ENCODE results near the gene CLTCL1. TPM values are rescaled to one million over a fixed set of nuclear protein-coding genes. Genes with fewer than 3 reads are reported as not detected.
A peak's percentile ranks its signal among the peaks of the same experiment; 100 is the strongest.
"Not testable (repeated sequence)": the region's sequence is repeated elsewhere in the genome, so short reads cannot be mapped to it uniquely, and the experiment has no call there.

Gene CLTCL1
- total and polyA plus RNA-seq, 4 donors = 12.3 to 20.9 (median 15.7) TPM

- DNase-seq (ENCODE audit: low read depth in 4 of 6, low spot score in 6 of 6) = no peak
- Histone ChIP-seq H3K27ac (ENCODE audit: low read depth, low read length) (no peak overlapping the region), H3K9me3 (ENCODE audit: control insufficient read depth, insufficient read depth, low read length) (no peaks in the 10 kb centered on the region), H3K27me3 (ENCODE audit: control insufficient read depth, insufficient read depth, low read length) (no peaks in the 10 kb centered on the region), H3K4me3 (ENCODE audit: low read depth, low read length) (no peak overlapping the region), H3K4me1 (ENCODE audit: control insufficient read depth, insufficient read depth, low read length) (peaks cover 14% of the 10 kb centered on the region), H3K36me3 (ENCODE audit: control insufficient read depth, insufficient read depth, low read length) (no peaks in the 10 kb centered on the region)
- WGBS (ENCODE audit: insufficient coverage) = 68% methylated on average over 15 of the region's 23 CpGs
Observed at GRCh38 chr22:19292458-19293230, 1.1 kb upstream of the CLTCL1 start.

- Histone ChIP-seq H3K27ac (ENCODE audit: low read depth, low read length) (no peak overlapping the region), H3K27me3 (ENCODE audit: control insufficient read depth, insufficient read depth, low read length) (no peaks in the 10 kb centered on the region), H3K4me3 (ENCODE audit: low read depth, low read length) (peak overlapping the region; percentile 57), H3K9me3 (ENCODE audit: control insufficient read depth, insufficient read depth, low read length) (no peaks in the 10 kb centered on the region), H3K4me1 (ENCODE audit: control insufficient read depth, insufficient read depth, low read length) (peaks cover 14% of the 10 kb centered on the region), H3K36me3 (ENCODE audit: control insufficient read depth, insufficient read depth, low read length) (no peaks in the 10 kb centered on the region)
- DNase-seq (ENCODE audit: low read depth in 4 of 6, low spot score in 6 of 6) = no peak
- under 1% methylated on average over 41 of the region's 41 CpGs for WGBS (ENCODE audit: insufficient coverage)
Observed at GRCh38 chr22:19291218-19291579, 320 bp downstream of the CLTCL1 start.

GRCh38 chr22:19290400-19291217 is 910 bp downstream of the CLTCL1 start:
- Histone ChIP-seq H3K4me3 (ENCODE audit: low read depth, low read length) (peak overlapping the region; percentile 57), H3K27me3 (ENCODE audit: control insufficient read depth, insufficient read depth, low read length) (no peaks in the 10 kb centered on the region), H3K36me3 (ENCODE audit: control insufficient read depth, insufficient read depth, low read length) (no peaks in the 10 kb centered on the region), H3K27ac (ENCODE audit: low read depth, low read length) (no peak overlapping the region), H3K4me1 (ENCODE audit: control insufficient read depth, insufficient read depth, low read length) (peaks cover 14% of the 10 kb centered on the region), H3K9me3 (ENCODE audit: control insufficient read depth, insufficient read depth, low read length) (no peaks in the 10 kb centered on the region)
- peak in 1 of 6 donors; percentile 34 for DNase-seq (ENCODE audit: low read depth in 4 of 6, low spot score in 6 of 6)
- WGBS (ENCODE audit: insufficient coverage) = 14% methylated on average over 26 of the region's 27 CpGs

DNA sequence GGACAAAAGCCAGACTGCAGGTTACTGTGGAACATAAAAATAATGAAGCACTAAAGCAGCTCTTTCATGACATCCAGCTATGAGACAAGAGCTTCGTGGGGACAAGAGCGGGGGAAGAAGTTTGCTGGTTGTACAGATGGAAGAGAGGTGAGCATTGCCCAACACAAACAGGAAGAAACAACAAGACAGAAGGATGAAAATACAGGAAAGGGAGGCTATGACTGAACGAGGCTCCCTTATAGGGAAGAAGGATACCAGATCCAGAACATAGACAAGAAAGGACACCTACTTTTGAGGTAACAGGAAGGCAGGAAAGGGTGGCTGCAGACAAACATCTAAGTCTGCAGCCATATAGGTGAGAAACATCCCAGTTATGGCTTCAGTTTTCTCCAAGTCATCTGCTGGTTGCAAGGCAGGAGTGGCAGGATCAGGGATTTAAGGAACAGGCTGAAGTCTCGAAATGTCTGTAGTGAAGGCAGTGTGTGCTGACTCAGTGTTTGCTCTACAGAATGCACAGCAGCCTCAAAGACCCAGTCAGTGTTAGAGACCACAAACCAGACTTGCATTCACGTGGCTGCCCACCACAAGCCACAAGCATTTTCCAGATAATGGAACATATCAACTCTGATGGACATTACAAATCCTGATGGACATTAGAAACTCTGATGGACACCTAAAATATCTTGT is 1.9 kb downstream of the CLTCL1 start:
- Histone ChIP-seq H3K4me1 (ENCODE audit: control insufficient read depth, insufficient read depth, low read length) (peaks cover 14% of the 10 kb centered on the region), H3K9me3 (ENCODE audit: control insufficient read depth, insufficient read depth, low read length) (no peaks in the 10 kb centered on the region), H3K4me3 (ENCODE audit: low read depth, low read length) (no peak overlapping the region), H3K27ac (ENCODE audit: low read depth, low read length) (no peak overlapping the region), H3K36me3 (ENCODE audit: control insufficient read depth, insufficient read depth, low read length) (no peaks in the 10 kb centered on the region), H3K27me3 (ENCODE audit: control insufficient read depth, insufficient read depth, low read length) (no peaks in the 10 kb centered on the region)
- DNase-seq (ENCODE audit: low read depth in 4 of 6, low spot score in 6 of 6) = no peak
- 92% methylated on average over 2 of the region's 5 CpGs for WGBS (ENCODE audit: insufficient coverage)

GRCh38 chr22:19287889-19288288 is 3.6 kb downstream of the CLTCL1 start:
- Histone ChIP-seq H3K27me3 (ENCODE audit: control insufficient read depth, insufficient read depth, low read length) (no peaks in the 10 kb centered on the region), H3K27ac (ENCODE audit: low read depth, low read length) (no peak overlapping the region), H3K36me3 (ENCODE audit: control insufficient read depth, insufficient read depth, low read length) (no peaks in the 10 kb centered on the region), H3K9me3 (ENCODE audit: control insufficient read depth, insufficient read depth, low read length) (no peaks in the 10 kb centered on the region), H3K4me1 (ENCODE audit: control insufficient read depth, insufficient read depth, low read length) (peaks cover 14% of the 10 kb centered on the region), H3K4me3 (ENCODE audit: low read depth, low read length) (no peak overlapping the region)
- no peak for DNase-seq (ENCODE audit: low read depth in 4 of 6, low spot score in 6 of 6)
- 65% methylated on average over 2 of the region's 4 CpGs for WGBS (ENCODE audit: insufficient coverage)

GRCh38 chr22:19287076-19287707 is 4.3 kb downstream of the CLTCL1 start:
- Histone ChIP-seq H3K36me3 (ENCODE audit: control insufficient read depth, insufficient read depth, low read length) (no peaks in the 10 kb centered on the region), H3K27me3 (ENCODE audit: control insufficient read depth, insufficient read depth, low read length) (no peaks in the 10 kb centered on the region), H3K27ac (ENCODE audit: low read depth, low read length) (no peak overlapping the region), H3K4me1 (ENCODE audit: control insufficient read depth, insufficient read depth, low read length) (peaks cover 9% of the 10 kb centered on the region), H3K9me3 (ENCODE audit: control insufficient read depth, insufficient read depth, low read length) (no peaks in the 10 kb centered on the region), H3K4me3 (ENCODE audit: low read depth, low read length) (no peak overlapping the region)
- WGBS (ENCODE audit: insufficient coverage) = 40% methylated on average over 5 of the region's 5 CpGs
- peak in 1 of 6 donors; percentile 45 for DNase-seq (ENCODE audit: low read depth in 4 of 6, low spot score in 6 of 6)

GRCh38 chr22:19285831-19286230 is 5.7 kb downstream of the CLTCL1 start:
- no peak for DNase-seq (ENCODE audit: low read depth in 4 of 6, low spot score in 6 of 6)
- 20% methylated on average over 1 of the region's 1 CpG for WGBS (ENCODE audit: insufficient coverage)
- Histone ChIP-seq H3K27ac (ENCODE audit: low read depth, low read length) (no peak overlapping the region), H3K9me3 (ENCODE audit: control insufficient read depth, insufficient read depth, low read length) (no peaks in the 10 kb centered on the region), H3K4me1 (ENCODE audit: control insufficient read depth, insufficient read depth, low read length) (peaks cover 2% of the 10 kb centered on the region), H3K4me3 (ENCODE audit: low read depth, low read length) (no peak overlapping the region), H3K36me3 (ENCODE audit: control insufficient read depth, insufficient read depth, low read length) (no peaks in the 10 kb centered on the region), H3K27me3 (ENCODE audit: control insufficient read depth, insufficient read depth, low read length) (no peaks in the 10 kb centered on the region)

DNA sequence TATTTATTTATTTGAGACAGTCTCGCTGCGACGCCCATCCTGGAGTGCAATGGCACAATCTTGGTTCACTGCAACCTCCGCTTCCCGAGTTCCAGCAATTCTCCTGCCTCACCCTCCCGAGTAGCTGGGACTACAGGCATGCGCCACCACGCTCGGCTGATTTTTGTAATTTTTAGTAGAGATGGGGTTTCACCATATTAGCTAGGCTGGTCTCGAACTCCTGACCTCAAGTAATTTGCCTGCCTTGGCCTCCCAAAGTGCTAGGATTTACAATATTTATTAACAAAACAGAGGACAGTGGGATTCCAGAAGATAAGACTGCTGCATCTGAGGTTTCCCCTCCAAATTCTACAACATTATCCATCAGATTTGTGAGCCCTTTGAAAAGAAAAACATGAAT is 12.4 kb downstream of the CLTCL1 start:
- not testable (repeated sequence) for H3K27ac ChIP-seq (ENCODE audit: low read depth, low read length); H3K36me3 ChIP-seq (ENCODE audit: control insufficient read depth, insufficient read depth, low read length); H3K4me1 ChIP-seq (ENCODE audit: control insufficient read depth, insufficient read depth, low read length); H3K4me3 ChIP-seq (ENCODE audit: low read depth, low read length); DNase-seq (ENCODE audit: low read depth in 4 of 6, low spot score in 6 of 6); H3K9me3 ChIP-seq (ENCODE audit: control insufficient read depth, insufficient read depth, low read length); H3K27me3 ChIP-seq (ENCODE audit: control insufficient read depth, insufficient read depth, low read length)
- 100% methylated on average over 3 of the region's 10 CpGs for WGBS (ENCODE audit: insufficient coverage)

DNA sequence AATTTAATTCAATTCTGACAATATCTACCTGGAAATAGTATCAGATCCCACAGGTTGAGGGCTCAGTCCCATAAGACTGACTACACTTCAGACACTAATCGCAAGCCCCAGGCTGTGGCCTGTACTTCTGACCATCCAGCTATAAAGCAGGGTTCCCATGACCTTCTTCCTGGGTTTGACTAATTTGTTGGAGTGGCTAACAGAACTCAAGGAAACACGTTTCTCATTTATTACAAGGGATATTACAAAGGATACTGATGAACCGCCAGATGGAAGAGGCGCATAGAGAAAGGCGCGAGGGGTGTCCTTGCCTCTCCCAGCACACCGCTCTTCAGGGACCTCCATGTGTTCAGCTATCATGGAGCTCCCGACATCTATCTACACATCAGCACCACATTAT is 13.7 kb downstream of the CLTCL1 start:
- DNase-seq (ENCODE audit: low read depth in 4 of 6, low spot score in 6 of 6) = no peak
- 100% methylated on average over 1 of the region's 8 CpGs for WGBS (ENCODE audit: insufficient coverage)

More for the DNA sequence above, 13.7 kb downstream of the CLTCL1 start:
- Histone ChIP-seq H3K4me1 (ENCODE audit: control insufficient read depth, insufficient read depth, low read length) (no peaks in the 10 kb centered on the region), H3K9me3 (ENCODE audit: control insufficient read depth, insufficient read depth, low read length) (no peaks in the 10 kb centered on the region), H3K36me3 (ENCODE audit: control insufficient read depth, insufficient read depth, low read length) (peaks cover 6% of the 10 kb centered on the region), H3K27ac (ENCODE audit: low read depth, low read length) (no peak overlapping the region), H3K4me3 (ENCODE audit: low read depth, low read length) (no peak overlapping the region), H3K27me3 (ENCODE audit: control insufficient read depth, insufficient read depth, low read length) (no peaks in the 10 kb centered on the region)

Data from spinal cord (tissue), 10 donors.